Endodermal cell (in vitro differentiated cells): Measurements from ENCODE around the gene FAM181A. TPM values are rescaled to one million over a fixed set of nuclear protein-coding genes. Genes with fewer than 3 reads are reported as not detected.

ENCODE experiments used
- DNase-seq: peaks from one replicate; pipeline ENCODE4 v3.0.0-alpha.2; 2017
- H3K27ac ChIP-seq: 2 replicates; pipeline ENCODE4 v1.5.1; 2013; ENCODE audit warnings: mild to moderate bottlenecking, low read depth, low read length, moderate library complexity
- H3K27me3 ChIP-seq: 2 replicates; pipeline ENCODE4 v1.6.1; 2013; ENCODE audit warnings: mild to moderate bottlenecking, low read length, moderate library complexity; ENCODE audit not compliant: insufficient read depth, control insufficient read depth, poor library complexity, severe bottlenecking
- H3K36me3 ChIP-seq: 2 replicates; pipeline ENCODE4 v1.7.0; 2013; ENCODE audit warnings: mild to moderate bottlenecking, low read length, moderate library complexity; ENCODE audit not compliant: control insufficient read depth, insufficient read depth
- H3K4me1 ChIP-seq: one replicate; pipeline ENCODE4 v1.7.0; 2013; ENCODE audit warnings: low read length; ENCODE audit not compliant: control insufficient read depth, insufficient read depth
- H3K4me3 ChIP-seq: 2 replicates; pipeline ENCODE4 v1.5.1; 2013; ENCODE audit warnings: mild to moderate bottlenecking, low read length, moderate library complexity
- H3K9ac ChIP-seq: 2 replicates; pipeline ENCODE4 v1.6.1; 2013; ENCODE audit warnings: mild to moderate bottlenecking, low read length, moderate library complexity; ENCODE audit not compliant: poor library complexity, severe bottlenecking; ENCODE audit errors: extremely low read depth
- H3K9me3 ChIP-seq: 2 replicates; pipeline ENCODE4 v1.6.1; 2013; ENCODE audit warnings: mild to moderate bottlenecking, low read length, moderate library complexity; ENCODE audit not compliant: control insufficient read depth
- H3K27ac Mint-ChIP-seq: 2 replicates; pipeline ENCODE4 v1.8.0; 2020; ENCODE audit warnings: mixed read lengths
- H3K27me3 Mint-ChIP-seq: 2 replicates; pipeline ENCODE4 v1.8.0; 2021; ENCODE audit warnings: mild to moderate bottlenecking, mixed read lengths; ENCODE audit not compliant: insufficient read depth
- H3K36me3 Mint-ChIP-seq: 2 replicates; pipeline ENCODE4 v1.8.0; 2020; ENCODE audit warnings: low read depth, mixed read lengths
- H3K4me1 Mint-ChIP-seq: 2 replicates; pipeline ENCODE4 v1.8.0; 2020; ENCODE audit warnings: mixed read lengths
- H3K4me3 Mint-ChIP-seq: 2 replicates; pipeline ENCODE4 v1.8.0; 2020; ENCODE audit warnings: mild to moderate bottlenecking, moderate library complexity, mixed read lengths
- H3K9me3 Mint-ChIP-seq: 2 replicates; pipeline ENCODE4 v1.8.0; 2020; ENCODE audit warnings: mild to moderate bottlenecking, mixed read lengths
- WGBS, 2 experiments: methylation state at CpG; one replicate each; pipeline versions ENCODE4 v1.1.5 to v1.1.7; 2013; ENCODE audit warnings: missing lambda C conversion rate in 2 of 2, mixed read lengths in 1 of 2; ENCODE audit not compliant: insufficient coverage in 1 of 2, insufficient read length in 1 of 2; 5-methylcytosine and 5-hydroxymethylcytosine counted together
- total RNA-seq, 2 donors: library from RNA; stranded (reverse); fragmentation: NEBNext Ultra II Directional in 1 of 2; extraction: Animal tissue kit (Norgen Biotek cat#: 25700) in 1 of 2; gene quantifications; 2 replicates in 1 of 2; 3 replicates in 1 of 2; pipeline ENCODE4 v1.2.1, GENCODE V29; 2021
- TF ChIP-seq, protein P1 (sequence below): fragments of 200-600 bp; sonication (generic); conservative IDR thresholded peaks from 2 replicates; pipeline ENCODE4 v1.5.0; 2021; ENCODE audit warnings: antibody characterized with exemption, mild to moderate bottlenecking

FAM181A gene
- total RNA-seq, 2 donors from 2014 or later = not detected

DNA sequence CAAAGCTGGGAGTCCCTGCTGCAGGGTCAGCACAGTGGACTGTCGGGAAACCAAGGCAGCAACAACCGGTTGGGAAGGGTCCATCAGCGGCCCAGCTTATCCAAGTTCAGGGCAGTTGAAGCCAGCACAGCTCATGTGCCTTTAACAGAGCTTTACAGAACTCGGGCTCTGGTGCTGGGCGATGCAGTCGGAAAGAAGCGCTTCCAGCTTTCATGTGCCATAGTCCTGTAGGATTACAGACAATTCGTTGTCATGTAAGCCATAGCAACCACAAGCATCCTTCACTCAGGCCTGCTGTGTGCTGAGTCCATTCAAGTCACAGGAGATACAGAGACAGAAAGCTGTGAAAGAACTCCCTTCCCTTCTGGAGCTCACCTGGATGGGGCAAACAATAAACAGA lies 3.5 kb upstream of the FAM181A start:
- H3K27ac ChIP-seq = no peak overlapping the region

DNA sequence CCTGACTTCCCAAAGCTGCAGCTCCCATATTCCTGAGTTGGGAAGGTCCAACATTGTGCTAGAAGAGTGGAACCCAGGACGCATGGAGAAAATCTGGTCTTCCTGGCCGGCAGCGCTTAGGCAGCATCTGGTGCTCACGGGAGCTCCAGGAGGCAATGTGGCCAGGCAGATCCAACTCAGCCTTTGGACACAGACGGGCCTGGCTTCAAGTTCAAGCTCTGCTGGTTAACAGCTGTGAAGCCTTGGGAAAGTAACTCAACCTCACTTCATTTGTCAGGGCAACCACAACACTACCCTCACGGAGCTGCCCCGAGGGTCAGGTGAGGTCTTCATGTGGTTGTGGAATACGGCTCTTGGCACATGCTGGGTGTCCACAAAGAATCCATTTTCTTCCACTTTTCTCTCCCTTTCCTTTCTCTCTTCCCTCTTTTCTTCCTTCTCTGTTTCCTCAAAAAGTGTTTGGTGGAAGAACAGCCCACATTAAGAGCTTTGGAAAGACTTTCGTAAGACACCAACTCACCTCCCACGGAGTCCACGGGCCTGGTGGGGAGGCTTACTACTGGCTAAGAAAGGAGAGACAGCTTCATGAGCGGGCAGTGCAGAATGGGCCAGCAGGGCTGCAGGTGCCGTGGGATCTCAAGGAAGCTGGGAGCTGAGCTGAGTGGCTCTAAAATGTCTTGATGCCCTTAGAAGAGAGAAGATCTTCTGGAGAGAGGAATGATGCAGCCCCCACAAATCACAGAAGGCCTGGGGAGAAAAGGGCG lies 2.4 kb upstream of the FAM181A start:
- Mint-ChIP-seq H3K27ac (no peak overlapping the region), H3K4me3 (no peak overlapping the region)

More for the DNA sequence above, 3.5 kb upstream of the FAM181A start:
- no peaks in the 10 kb centered on the region for H3K4me1 Mint-ChIP-seq
- TF ChIP-seq, protein P1, sequence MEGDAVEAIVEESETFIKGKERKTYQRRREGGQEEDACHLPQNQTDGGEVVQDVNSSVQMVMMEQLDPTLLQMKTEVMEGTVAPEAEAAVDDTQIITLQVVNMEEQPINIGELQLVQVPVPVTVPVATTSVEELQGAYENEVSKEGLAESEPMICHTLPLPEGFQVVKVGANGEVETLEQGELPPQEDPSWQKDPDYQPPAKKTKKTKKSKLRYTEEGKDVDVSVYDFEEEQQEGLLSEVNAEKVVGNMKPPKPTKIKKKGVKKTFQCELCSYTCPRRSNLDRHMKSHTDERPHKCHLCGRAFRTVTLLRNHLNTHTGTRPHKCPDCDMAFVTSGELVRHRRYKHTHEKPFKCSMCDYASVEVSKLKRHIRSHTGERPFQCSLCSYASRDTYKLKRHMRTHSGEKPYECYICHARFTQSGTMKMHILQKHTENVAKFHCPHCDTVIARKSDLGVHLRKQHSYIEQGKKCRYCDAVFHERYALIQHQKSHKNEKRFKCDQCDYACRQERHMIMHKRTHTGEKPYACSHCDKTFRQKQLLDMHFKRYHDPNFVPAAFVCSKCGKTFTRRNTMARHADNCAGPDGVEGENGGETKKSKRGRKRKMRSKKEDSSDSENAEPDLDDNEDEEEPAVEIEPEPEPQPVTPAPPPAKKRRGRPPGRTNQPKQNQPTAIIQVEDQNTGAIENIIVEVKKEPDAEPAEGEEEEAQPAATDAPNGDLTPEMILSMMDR = no peak
- Histone ChIP-seq H3K27me3 (no peaks in the 10 kb centered on the region), H3K9me3 (no peaks in the 10 kb centered on the region), H3K4me3 (no peak overlapping the region), H3K4me1 (no peaks in the 10 kb centered on the region), H3K36me3 (no peaks in the 10 kb centered on the region), H3K9ac (no peak overlapping the region)
- H3K27me3 Mint-ChIP-seq = peaks cover 3% of the 10 kb centered on the region
- no peak overlapping the region for H3K27ac Mint-ChIP-seq
- no peak for DNase-seq
- 66 to 94% methylated on average over 6 to 8 of the region's 8 CpGs for WGBS, 2 experiments
- no peak overlapping the region for H3K4me3 Mint-ChIP-seq
- no peaks in the 10 kb centered on the region for H3K36me3 Mint-ChIP-seq
- H3K9me3 Mint-ChIP-seq = no peaks in the 10 kb centered on the region

DNA sequence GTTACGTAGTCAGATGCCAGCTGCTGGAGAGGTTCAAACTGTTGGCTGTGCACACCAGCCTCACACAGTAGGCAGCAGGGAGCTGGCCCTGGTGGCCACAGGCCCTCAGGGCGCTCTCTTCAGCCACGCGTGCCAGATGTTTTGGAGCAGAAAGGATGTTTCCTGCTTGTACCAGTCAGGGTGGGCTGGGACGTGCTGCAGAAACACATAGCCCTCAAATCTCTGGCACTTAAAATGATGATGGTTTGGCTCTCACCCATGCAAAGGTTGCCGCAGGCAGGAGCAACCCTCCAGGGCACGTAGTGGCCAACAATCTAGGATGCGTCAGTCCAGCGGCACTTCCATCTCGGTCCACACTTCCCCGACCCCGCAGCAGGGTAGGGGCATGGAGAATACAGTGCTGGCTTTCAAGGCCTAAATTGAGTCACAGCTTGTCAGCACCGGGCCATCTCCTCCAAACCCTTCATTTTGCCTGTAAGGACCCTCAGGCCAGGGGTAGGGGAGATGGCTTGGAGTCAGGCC lies 1.7 kb upstream of the FAM181A start:
- H3K4me3 Mint-ChIP-seq = no peak overlapping the region
- no peaks in the 10 kb centered on the region for H3K27me3 ChIP-seq
- H3K4me1 ChIP-seq = no peaks in the 10 kb centered on the region
- TF ChIP-seq, protein P1 = peak; percentile 17
- no peaks in the 10 kb centered on the region for H3K36me3 Mint-ChIP-seq
- no peak overlapping the region for H3K4me3 ChIP-seq
- H3K9me3 ChIP-seq = no peaks in the 10 kb centered on the region
- no peaks in the 10 kb centered on the region for H3K27me3 Mint-ChIP-seq
- 89 to 93% methylated on average over 10 to 13 of the region's 13 CpGs for WGBS, 2 experiments
- H3K9me3 Mint-ChIP-seq = no peaks in the 10 kb centered on the region
- H3K27ac Mint-ChIP-seq = no peak overlapping the region
- H3K36me3 ChIP-seq = no peaks in the 10 kb centered on the region
- no peaks in the 10 kb centered on the region for H3K4me1 Mint-ChIP-seq
- no peak for DNase-seq
- H3K27ac ChIP-seq = peak overlapping the region; percentile 99
- H3K9ac ChIP-seq = no peak overlapping the region

More for the DNA sequence above, 2.4 kb upstream of the FAM181A start:
- H3K4me3 ChIP-seq = no peak overlapping the region
- 94% methylated on average over 12 to 14 of the region's 14 CpGs for WGBS, 2 experiments
- Mint-ChIP-seq H3K9me3 (no peaks in the 10 kb centered on the region), H3K4me1 (no peaks in the 10 kb centered on the region), H3K36me3 (no peaks in the 10 kb centered on the region), H3K27me3 (no peaks in the 10 kb centered on the region)
- no peaks in the 10 kb centered on the region for H3K9me3 ChIP-seq
- H3K27ac ChIP-seq = no peak overlapping the region
- H3K27me3 ChIP-seq = no peaks in the 10 kb centered on the region
- H3K36me3 ChIP-seq = no peaks in the 10 kb centered on the region
- DNase-seq = no peak
- H3K9ac ChIP-seq = no peak overlapping the region
- H3K4me1 ChIP-seq = no peaks in the 10 kb centered on the region
- TF ChIP-seq, protein P1 = no peak
